HFFc6 (cell line): ENCODE measurements around the gene FAM118B. TPM values are rescaled to one million over a fixed set of nuclear protein-coding genes. Genes with fewer than 3 reads are reported as not detected.

ENCODE experiments used
- DNase-seq: peaks from one replicate; pipeline ENCODE4 v3.0.0-alpha.2; 2018
- H3K27ac Mint-ChIP-seq: 2 replicates; pipeline ENCODE4 v1.8.0; 2020; ENCODE audit warnings: mild to moderate bottlenecking, mixed read lengths
- H3K27me3 Mint-ChIP-seq: 2 replicates; pipeline ENCODE4 v1.8.0; 2021; ENCODE audit warnings: mild to moderate bottlenecking, moderate library complexity, mixed read lengths; ENCODE audit not compliant: insufficient read depth
- H3K36me3 Mint-ChIP-seq: 2 replicates; pipeline ENCODE4 v1.8.0; 2021; ENCODE audit warnings: low read depth, mixed read lengths
- H3K4me1 Mint-ChIP-seq: 2 replicates; pipeline ENCODE4 v1.8.0; 2020; ENCODE audit warnings: low read depth, mixed read lengths
- H3K4me3 Mint-ChIP-seq: 2 replicates; pipeline ENCODE4 v1.8.0; 2020; ENCODE audit warnings: mild to moderate bottlenecking, moderate library complexity, mixed read lengths
- H3K9me3 Mint-ChIP-seq: 2 replicates; pipeline ENCODE4 v1.8.0; 2020; ENCODE audit warnings: mild to moderate bottlenecking, mixed read lengths
- total RNA-seq, 6 experiments: library from RNA; stranded (reverse); fragmentation: NEBNext Ultra II Directional; extraction: Animal tissue kit (Norgen Biotek cat#: 25700); gene quantifications; 2 replicates in 1 of 6; 3 replicates in 5 of 6; pipeline ENCODE4 v1.2.3, GENCODE V29; 2021
- TF ChIP-seq, protein P1 (sequence below): fragments of 200-600 bp; sonication (generic); IDR thresholded peaks from 2 replicates; pipeline ENCODE4 v1.5.0; 2021; ENCODE audit warnings: antibody characterized with exemption, mild to moderate bottlenecking

Gene FAM118B
- total RNA-seq, 6 experiments from 2014 or later: 16.4 to 19.6 (median 17.8) TPM

DNA sequence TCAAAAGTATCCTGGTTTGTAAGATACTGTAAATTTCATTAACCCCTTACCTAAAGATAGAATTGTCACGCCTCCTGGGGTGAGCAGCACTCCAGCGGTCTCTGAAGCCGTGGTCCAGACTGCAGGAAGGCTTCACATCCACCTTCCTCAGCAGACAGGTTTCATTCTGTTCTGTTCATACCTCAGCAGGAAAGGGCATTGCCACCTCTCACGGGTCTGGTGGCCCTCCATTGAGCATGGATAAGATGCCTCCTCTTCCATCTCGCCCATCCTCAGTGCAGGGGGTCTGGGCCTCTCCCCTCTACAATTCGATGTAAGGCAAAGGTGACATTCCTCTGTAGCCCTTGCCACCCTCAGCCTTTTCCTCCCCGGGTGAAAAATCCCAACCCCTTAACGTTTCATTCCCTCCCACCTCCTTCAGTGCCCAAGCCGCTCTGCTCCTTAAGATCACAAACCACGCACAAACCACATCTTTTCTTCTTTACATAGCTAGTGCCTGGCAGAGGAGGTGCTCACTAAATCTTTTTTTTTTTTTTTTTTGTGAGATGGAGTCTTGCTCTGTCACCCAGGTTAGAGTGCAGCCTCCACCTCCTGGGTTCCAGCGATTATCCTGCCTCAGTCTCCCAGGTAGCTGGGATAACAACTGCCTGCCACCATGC, 28.7 kb upstream of the FAM118B start:
- H3K27me3 Mint-ChIP-seq: peaks cover 5% of the 10 kb centered on the region
- H3K9me3 Mint-ChIP-seq: peaks cover 8% of the 10 kb centered on the region; the same call in 1 of the 2 replicates
- TF ChIP-seq, protein P1, sequence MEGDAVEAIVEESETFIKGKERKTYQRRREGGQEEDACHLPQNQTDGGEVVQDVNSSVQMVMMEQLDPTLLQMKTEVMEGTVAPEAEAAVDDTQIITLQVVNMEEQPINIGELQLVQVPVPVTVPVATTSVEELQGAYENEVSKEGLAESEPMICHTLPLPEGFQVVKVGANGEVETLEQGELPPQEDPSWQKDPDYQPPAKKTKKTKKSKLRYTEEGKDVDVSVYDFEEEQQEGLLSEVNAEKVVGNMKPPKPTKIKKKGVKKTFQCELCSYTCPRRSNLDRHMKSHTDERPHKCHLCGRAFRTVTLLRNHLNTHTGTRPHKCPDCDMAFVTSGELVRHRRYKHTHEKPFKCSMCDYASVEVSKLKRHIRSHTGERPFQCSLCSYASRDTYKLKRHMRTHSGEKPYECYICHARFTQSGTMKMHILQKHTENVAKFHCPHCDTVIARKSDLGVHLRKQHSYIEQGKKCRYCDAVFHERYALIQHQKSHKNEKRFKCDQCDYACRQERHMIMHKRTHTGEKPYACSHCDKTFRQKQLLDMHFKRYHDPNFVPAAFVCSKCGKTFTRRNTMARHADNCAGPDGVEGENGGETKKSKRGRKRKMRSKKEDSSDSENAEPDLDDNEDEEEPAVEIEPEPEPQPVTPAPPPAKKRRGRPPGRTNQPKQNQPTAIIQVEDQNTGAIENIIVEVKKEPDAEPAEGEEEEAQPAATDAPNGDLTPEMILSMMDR: no peak
- DNase-seq: no peak
- H3K4me3 Mint-ChIP-seq: no peak overlapping the region
- H3K4me1 Mint-ChIP-seq: no peaks in the 10 kb centered on the region
- H3K27ac Mint-ChIP-seq: no peak overlapping the region
- H3K36me3 Mint-ChIP-seq: no peaks in the 10 kb centered on the region

DNA sequence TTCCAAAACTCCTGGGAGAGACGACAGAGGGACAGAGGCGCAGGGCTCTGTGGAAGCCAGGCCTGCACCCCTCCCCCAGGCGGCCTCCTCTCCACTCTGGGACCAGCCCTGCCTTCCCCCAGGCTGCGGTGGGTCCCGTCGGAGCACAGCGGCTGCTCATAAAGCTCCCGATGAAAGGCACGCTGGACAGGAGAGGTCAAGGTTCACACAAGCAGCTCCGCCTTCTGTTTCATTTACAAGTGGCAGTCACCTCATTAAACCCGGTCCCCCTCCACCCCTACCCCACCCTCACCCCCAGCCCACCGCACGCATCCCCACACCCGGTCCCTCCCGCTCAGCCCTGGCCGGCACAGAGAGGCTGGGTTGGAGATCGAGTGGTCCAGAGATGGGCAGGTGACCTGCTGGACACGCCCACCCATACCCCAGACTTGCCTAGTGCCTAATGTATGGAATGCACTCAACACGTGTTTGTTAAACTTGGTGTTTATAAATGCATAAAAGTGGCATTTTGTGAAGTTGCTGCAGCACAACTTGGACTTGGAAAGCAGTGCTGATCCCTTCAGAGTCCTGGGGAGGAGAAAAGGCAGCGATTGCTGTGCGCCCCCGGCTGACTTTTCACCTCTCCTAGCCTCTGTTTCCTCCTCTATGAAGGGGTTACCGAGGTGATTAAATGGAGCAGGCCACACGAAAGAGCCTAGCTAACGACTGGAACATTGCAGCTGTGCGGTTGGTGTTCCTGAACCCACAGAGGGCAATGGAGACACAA, 26.1 kb upstream of the FAM118B start:
- Mint-ChIP-seq H3K27me3 (no peaks in the 10 kb centered on the region; the same call in none of the 2 replicates), H3K27ac (no peak overlapping the region), H3K4me3 (no peak overlapping the region), H3K36me3 (no peaks in the 10 kb centered on the region), H3K4me1 (no peaks in the 10 kb centered on the region), H3K9me3 (peaks cover 4% of the 10 kb centered on the region; the same call in 1 of the 2 replicates)
- DNase-seq: no peak
- TF ChIP-seq, protein P1: no peak

DNA sequence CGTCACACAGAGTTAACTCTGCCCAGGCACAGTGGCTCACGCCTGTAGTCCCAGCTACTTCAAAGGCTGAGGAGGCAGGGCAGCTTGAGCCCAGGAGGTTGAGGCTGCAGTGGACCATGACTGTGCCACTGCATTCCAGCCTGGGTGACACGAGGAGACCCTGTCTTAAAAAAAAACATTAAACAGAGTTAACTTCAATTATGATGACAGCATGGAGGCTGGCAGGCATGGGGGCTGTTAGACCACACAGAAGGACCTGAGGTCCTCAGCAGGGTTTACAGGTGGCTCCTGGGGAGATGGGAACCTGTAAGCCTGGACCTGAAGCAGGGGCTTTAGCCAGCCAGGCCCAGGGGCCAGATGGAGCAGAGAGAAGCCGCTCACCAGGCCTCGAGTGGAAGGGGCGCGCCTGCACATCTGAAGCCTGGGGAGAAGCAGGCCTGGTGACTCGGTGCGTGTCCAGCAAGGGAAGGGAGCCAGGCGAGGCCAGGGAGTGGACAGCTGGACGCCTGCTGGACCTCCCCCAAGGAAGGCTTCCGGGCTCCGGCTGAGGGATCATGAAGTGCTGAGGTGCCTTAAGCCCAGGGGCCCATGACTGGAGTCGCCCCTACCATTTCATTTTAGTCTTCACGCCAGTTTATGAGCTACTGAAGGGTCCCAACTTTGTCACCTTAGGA, 25.4 kb upstream of the FAM118B start:
- H3K27me3 Mint-ChIP-seq: no peaks in the 10 kb centered on the region; the same call in 1 of the 2 replicates
- no peak overlapping the region for H3K27ac Mint-ChIP-seq
- H3K4me3 Mint-ChIP-seq: no peak overlapping the region
- no peaks in the 10 kb centered on the region for H3K36me3 Mint-ChIP-seq
- no peaks in the 10 kb centered on the region for H3K4me1 Mint-ChIP-seq
- TF ChIP-seq, protein P1: no peak
- H3K9me3 Mint-ChIP-seq: no peaks in the 10 kb centered on the region
- DNase-seq: no peak

DNA sequence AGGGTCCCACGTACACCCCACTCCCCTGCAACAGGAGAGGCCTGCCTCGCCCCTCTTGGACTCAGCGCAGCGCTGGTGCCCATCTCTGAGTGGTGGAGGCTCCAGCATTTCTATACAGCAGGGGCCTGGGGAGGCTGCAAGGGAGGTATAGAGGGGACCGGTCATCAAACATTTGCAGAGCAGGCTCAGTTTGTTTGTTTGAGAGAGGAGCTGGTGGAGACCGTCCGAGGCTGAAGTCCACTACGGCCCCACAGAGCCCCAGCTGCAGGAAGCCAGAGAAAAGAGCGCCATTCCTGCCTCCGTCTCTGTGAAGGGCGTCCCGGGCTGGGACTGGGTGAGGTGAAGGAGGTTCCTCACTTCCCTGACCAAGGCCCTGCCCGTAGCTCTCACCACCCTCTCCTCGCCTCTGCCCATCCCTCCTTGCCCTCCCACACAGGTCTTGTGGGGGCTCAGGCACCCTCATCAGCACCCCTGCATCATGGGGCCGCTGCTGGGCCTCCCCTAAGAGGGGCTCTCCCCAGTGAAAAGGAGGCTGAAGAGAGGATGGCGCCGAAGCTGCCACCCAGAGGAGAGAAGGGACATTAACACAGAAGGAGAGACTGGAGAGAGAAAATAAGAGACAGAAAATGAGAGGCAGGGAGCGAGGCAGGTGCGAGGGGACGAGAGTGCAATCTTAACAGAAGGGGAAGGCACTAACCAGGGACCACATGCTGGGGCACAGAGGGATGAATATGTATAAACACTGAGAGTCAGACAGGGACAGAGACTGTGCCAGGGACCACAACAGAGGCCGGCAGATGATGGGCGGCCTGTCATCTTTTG, 24.7 kb upstream of the FAM118B start:
- no peak overlapping the region for H3K4me3 Mint-ChIP-seq
- no peak overlapping the region for H3K27ac Mint-ChIP-seq
- H3K36me3 Mint-ChIP-seq: no peaks in the 10 kb centered on the region
- no peaks in the 10 kb centered on the region; the same call in 1 of the 2 replicates for H3K27me3 Mint-ChIP-seq
- DNase-seq: no peak
- TF ChIP-seq, protein P1: peak; percentile 45
- H3K9me3 Mint-ChIP-seq: no peaks in the 10 kb centered on the region
- H3K4me1 Mint-ChIP-seq: no peaks in the 10 kb centered on the region
